Activated CD4-positive, alpha-beta T cell treated with anti-CD3 and anti-CD28 coated beads, Interleukin-2, amount 50 U/mL, for 16 hours (primary cell): ENCODE data around the gene TREH.

Experiments
- DNase-seq: peaks from one replicate; pipeline ENCODE4 v3.0.0-alpha.2; 2020

TREH gene

DNA sequence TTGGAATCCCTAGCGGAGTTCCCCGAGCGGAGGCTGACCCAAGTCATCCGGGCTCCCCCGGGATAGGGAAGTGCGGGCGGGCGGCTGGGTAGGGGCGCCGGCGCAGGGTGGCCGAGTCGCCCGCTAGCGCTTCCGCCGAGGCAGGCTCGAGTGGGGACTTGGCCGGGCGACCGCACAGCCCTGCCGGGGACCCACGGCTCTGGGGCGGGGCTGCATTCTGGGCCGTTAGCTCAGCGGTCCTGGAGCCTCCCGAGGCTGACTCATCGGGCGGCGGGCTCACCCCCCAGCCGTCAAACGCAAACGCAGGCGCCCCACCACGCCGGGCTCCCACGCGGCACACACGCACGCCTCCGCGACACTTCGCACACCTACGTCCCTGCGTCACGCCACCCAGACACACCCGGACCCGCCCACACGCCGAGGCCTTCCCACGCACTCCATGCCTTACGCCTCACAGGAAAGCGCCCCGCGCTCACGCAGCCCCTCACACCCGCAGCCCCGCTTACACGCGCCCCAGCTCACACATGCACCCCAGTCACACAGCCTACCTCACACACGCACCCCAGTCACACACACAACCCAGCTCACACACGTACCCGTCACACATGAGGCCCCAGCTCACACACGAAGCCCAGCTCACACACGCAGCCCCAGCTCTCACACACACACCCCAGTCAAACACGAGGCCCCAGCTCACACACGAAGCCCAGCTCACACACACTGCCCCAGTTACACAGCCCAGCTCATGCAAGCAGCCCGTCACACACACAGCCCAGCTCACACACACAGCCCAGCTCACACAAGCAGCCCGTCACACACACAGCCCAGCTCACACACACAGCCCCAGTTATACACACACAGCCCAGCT lies 70.9 kb downstream of the TREH start:
- DNase-seq = peak; percentile 63

DNA sequence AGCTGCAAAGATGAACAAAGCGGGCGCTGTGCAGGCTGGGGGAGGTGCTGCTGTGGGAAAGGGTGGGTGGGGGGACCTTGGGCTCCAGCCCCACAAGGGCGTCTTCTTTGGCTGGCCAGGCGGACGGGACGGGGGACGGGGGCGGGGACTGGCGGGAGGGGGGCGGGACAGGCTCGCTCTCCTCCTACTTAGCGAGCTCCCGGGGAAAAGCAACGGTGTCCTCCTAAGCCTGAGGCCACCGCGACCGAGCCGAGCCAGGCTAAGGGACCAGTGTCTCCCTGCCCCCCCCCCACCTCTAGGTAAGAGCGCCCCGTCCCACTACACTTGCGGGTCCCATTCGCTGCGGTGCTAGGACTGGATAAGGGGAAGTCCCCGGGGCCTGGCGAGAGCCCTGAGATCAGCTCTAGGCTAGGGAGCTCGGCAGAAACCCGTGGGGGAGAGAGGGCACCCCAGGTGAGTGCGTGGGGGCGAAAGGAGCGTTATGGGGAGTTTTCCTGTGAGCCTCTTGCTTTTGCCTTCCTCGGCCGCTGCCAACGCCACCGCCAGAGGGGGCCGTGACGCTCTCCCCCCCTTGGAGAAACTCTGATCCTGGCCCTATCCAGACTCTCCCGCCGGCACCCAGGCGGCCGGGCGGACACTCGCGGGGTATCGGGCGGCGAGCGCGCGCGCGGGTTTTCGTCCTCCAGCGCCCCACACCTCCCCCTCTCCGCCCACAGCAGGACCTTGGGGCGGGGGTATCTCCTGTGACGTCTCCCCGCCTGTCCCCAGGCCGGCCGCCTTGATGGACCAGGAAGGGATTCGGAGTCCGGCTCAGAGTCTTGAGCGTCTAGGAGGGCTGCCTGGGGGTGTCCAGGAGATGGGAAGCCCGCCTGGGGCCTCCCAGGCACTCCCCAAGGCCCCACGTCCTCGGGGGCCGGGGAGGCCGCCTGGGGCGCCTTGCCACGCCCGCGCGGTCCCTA lies 71.8 kb downstream of the TREH start, which contains the start of gene PHLDB1:
TSS of gene PHLDB1 (plus strand) at position 215 of the 959 bp plus-strand sequence. CDS start 6,222 bp downstream, outside the sequence.
- DNase-seq = peak; percentile 25
